A549 treated with AZD9567 at 1 μM for 4 hours (cell line): ENCODE measurements around the gene OXCT1. TPM values are rescaled to one million over a fixed set of nuclear protein-coding genes. Genes with fewer than 3 reads are reported as not detected.

Experiments
- total RNA-seq: library from RNA; stranded (reverse); fragments of 200-300 nt; extraction: Qiagen RNA extraction; gene quantifications from 5 replicates; pipeline ENCODE4 v1.2.3, GENCODE V29; 2022; ENCODE audit not compliant: insufficient read depth

Gene OXCT1
- 2.2 to 7.6 TPM (median 2.4 TPM) in 5 replicates for total RNA-seq

DNA sequence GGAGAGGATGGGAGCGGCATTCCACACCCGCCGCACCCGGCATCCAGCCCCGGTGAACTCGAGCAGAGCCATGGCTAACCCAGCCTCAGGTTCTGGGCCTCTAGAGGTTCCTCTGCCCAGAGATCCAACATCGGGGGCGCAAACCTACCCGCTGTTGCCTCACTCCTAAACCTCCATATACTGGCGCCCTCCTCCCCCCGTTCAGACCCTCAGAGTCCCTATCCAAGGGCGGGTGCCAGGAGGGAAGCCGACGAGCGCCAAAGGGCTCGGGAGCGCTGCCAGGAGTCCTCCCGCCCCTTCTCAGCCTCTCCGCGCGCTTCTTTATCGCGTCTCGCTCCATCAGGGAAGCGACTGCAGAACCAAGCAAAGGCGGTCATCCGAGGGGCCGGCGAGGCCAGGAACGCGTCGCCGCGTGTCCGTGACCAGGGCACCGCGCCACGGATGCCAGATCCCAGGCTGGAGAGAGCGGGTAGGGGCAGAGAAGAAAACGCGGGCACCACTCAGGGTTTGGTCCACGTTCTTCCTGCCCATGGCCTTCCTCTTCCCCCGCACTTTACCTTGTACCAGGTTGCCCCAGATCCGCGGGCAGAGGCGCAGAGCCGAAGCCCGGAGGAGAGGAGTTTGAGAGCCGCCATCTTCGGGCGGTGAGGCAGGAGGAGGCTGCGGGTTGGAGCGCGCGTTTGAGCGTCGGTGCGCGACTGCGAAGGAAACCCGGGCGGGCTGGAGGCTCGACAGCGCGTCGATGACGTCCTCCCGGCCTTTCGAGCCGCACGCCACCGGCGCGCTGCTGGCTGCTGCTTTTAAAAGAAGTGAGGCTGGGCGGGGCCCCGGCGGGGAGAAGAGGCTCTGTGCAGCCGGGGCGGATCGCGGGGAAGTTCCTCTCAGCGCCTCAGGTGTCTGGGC lies at the start of gene OXCT1:
Gene OXCT1 (minus strand): TSS at position 702 of the 903 bp plus-strand sequence. CDS start 67 bp downstream, at position 635.

DNA sequence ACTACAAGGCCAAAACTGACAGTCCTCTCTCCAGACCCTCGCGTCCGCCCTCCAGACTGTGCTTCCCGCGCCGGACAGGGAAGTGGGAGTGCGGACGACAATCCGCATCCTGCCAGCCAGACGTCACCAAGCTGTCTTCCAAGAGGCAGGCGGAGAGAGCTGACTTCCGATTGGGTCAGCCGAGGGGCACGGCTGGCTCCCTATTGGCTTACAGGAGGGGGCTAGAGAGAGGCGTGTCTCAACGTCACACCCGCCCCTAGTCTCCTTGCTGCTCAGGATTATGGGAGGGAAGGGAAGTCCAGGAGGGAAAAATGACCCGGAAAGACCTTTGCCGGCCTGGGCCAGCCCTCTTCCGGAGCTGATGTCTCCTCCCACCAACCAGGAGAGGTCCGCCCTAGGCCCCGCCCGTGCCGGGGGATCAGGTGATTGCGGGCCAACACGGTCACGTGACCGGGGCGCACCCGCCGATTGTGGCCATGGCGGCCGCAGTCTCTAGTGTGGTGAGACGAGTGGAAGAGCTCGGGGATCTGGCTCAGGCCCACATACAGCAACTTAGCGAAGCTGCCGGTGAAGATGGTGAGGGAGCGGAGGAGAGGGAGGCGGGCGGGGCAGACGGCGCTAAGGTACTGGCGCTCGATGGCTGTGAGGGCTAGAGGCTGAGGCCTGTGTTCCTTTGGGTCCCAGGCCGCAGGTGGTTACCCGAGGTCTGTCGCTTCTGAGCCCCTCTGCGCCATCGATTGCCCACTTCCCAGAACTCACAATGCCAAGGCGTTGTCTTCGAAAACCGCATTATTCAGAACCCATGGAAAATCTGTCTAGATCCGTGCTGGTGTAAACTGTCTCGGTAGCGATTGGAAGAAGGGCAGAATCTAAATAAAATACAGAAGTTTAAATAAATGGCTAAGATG lies 33.9 kb upstream of the OXCT1 start, which contains the start of gene RIMOC1:
Gene RIMOC1 (plus strand): TSS at position 453 of the 908 bp plus-strand sequence. CDS start 24 bp downstream, at position 477.

Other genes starting within 250 kb of the OXCT1 start
- gene RIMOC1, start 33.9 kb upstream of the OXCT1 start, total RNA-seq = 10.1 to 12.5 TPM (median 10.2 TPM) in 5 replicates
- 4.8 to 10.2 TPM (median 6.0 TPM) in 5 replicates for gene FBXO4, start 54.9 kb upstream of the OXCT1 start, total RNA-seq